ENCODE measurements around the gene TNFAIP2. TPM values are rescaled to one million over a fixed set of nuclear protein-coding genes. Genes with fewer than 3 reads are reported as not detected.

TNFAIP2 gene
- total RNA-seq, 1 donor from 2014 or later, result 5.3 TPM

DNA sequence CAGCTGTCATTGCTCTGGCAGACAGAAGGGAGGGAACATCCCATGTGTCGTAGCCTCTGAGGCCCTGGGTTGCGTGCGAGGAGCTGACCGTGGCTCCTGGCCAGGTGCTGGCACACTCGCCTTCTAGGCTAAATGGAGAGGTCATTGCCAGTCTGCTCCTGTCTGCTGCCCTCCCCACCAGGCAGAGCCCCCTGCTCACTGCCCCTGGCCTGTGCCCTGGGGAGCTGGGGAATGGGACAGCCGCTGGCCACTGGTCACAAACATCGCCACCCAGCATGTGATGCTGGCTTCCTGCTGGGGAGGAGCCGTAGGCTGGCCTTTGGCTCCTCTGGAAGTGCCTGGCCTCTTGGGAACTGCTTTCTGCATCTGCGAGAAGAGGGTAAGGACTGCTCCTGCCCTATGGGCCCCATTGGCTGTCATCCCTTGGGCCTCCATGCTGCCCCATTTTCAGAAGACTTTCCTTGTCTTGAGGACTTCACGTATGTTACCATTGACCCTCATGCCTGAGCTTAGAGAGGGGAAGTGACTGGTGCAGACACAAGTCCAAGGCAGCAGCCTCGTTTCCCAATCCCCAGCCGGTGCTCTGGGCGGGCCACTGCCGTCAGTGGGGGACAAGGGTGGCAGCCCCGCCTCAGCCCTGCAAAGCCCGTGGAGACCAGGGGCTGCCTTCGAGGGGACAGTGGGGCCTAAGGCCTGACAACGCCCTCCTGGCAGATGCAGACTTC lies 2.0 kb upstream of the TNFAIP2 start:
- Histone ChIP-seq H4K20me1 (ENCODE audit: low read depth) (peaks cover 3% of the 10 kb centered on the region), H3K4me1 (peaks cover 25% of the 10 kb centered on the region), H3K9ac (no peak overlapping the region), H3K79me2 (ENCODE audit: low read depth) (no peaks in the 10 kb centered on the region), H3F3A (ENCODE audit: low read depth) (peaks cover 28% of the 10 kb centered on the region), H3K4me3 (no peak overlapping the region), H3K27ac (no peak overlapping the region), H2AFZ (replicated peaks) (no peak overlapping the region), H3K36me3 (no peaks in the 10 kb centered on the region), H3K4me2 (peak overlapping the region; percentile 90), H3K9me3 (ENCODE audit: low read depth) (no peaks in the 10 kb centered on the region), H3K27me3 (peaks cover 50% of the 10 kb centered on the region)
- no peaks in the 10 kb centered on the region for H3K36me3 Mint-ChIP-seq
- no peak overlapping the region for H3K4me3 Mint-ChIP-seq
- peak overlapping the region; percentile 87 for H3K27ac Mint-ChIP-seq
- H3K4me1 Mint-ChIP-seq, result peaks cover 23% of the 10 kb centered on the region
- DNase-seq (ENCODE audit: low spot score), result no peak
- no peaks in the 10 kb centered on the region for H3K9me3 Mint-ChIP-seq
- peaks cover 10% of the 10 kb centered on the region for H3K27me3 Mint-ChIP-seq (ENCODE audit: insufficient read depth, low read depth)
- no peak for TF ChIP-seq EZH2phosphoT487 (IDR thresholded peaks at IDR 0.05)
- TF ChIP-seq EZH2 (IDR thresholded peaks at IDR 0.05), result no peak
- TF ChIP-seq, protein P1, sequence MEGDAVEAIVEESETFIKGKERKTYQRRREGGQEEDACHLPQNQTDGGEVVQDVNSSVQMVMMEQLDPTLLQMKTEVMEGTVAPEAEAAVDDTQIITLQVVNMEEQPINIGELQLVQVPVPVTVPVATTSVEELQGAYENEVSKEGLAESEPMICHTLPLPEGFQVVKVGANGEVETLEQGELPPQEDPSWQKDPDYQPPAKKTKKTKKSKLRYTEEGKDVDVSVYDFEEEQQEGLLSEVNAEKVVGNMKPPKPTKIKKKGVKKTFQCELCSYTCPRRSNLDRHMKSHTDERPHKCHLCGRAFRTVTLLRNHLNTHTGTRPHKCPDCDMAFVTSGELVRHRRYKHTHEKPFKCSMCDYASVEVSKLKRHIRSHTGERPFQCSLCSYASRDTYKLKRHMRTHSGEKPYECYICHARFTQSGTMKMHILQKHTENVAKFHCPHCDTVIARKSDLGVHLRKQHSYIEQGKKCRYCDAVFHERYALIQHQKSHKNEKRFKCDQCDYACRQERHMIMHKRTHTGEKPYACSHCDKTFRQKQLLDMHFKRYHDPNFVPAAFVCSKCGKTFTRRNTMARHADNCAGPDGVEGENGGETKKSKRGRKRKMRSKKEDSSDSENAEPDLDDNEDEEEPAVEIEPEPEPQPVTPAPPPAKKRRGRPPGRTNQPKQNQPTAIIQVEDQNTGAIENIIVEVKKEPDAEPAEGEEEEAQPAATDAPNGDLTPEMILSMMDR (IDR thresholded peaks at IDR 0.05), result no peak

DNA sequence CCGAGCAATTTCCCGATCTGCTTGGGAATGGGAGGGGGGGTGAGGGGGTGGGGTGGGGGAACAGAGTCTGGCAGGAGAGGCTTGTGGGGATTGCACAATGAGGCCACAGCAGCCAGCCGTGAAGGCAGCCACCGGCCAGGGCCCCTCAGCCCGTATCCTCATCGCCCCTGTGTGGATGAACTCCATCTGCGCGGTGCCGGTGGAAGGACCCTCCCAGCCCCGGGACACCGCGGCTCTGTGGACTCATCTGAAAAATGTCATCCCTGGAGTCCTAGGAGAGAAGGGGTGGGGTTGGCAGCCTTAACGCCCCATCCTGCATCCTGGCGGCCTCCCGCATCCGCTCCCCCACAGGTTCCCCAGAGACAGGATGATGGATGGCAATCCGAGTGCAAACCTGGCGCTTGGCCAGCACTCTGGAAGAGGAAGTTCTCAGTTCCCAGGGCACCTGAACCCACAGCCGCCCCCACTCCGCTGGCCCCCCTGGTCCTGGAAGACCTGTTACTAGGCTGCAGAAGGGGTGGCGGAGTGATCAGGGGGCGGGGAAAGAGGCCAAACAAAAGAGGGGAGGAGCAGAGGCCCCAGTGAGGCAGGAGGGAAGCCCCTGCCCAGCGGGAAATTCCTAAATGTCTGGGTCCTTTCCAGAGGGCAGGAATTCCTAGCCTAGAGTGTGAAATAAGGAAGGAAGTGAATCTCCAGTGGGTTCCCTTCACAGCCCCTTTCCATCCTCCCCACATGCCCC lies 1.2 kb upstream of the TNFAIP2 start:
- peak overlapping the region; percentile 90 for H3K4me2 ChIP-seq

DNA sequence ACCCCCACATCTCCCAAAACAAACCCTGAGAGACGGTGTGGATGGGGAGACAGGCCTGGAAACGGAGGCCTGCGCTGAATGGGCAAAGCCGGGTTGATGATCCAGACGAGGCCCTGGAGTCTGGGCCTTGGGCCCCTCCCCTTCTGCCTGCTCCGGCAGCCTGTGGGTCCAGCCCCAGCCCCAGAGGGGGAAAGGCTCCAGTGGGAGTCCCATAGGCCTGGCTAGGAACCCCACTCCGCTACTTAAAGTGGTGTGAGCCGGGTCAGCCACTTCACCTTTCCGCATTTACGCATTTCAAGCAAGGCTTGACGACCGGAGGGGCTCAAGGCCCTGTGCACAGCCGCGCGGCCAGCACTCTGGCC lies 695 bp upstream of the TNFAIP2 start:
- H3K27me3 ChIP-seq, result peaks cover 59% of the 10 kb centered on the region
- H3K4me1 ChIP-seq, result peaks cover 25% of the 10 kb centered on the region
- no peaks in the 10 kb centered on the region for H3K36me3 ChIP-seq
- no peaks in the 10 kb centered on the region for H3K79me2 ChIP-seq (ENCODE audit: low read depth)
- no peak overlapping the region for H3K27ac ChIP-seq
- H3K27ac Mint-ChIP-seq, result no peak overlapping the region
- H3K4me2 ChIP-seq, result peak overlapping the region; percentile 90
- peak overlapping the region; percentile 19 for H2AFZ ChIP-seq (replicated peaks)
- H3K4me3 ChIP-seq, result peak overlapping the region; percentile 48
- H3K4me3 Mint-ChIP-seq, result no peak overlapping the region
- H3K36me3 Mint-ChIP-seq, result no peaks in the 10 kb centered on the region
- H4K20me1 ChIP-seq (ENCODE audit: low read depth), result peaks cover 10% of the 10 kb centered on the region
- TF ChIP-seq, protein P1 (IDR thresholded peaks at IDR 0.05), result no peak
- TF ChIP-seq EZH2phosphoT487 (IDR thresholded peaks at IDR 0.05) (no peak), EZH2 (IDR thresholded peaks at IDR 0.05) (no peak)
- H3K4me1 Mint-ChIP-seq, result peaks cover 20% of the 10 kb centered on the region
- DNase-seq (ENCODE audit: low spot score), result peak; percentile 57
- H3F3A ChIP-seq (ENCODE audit: low read depth), result peaks cover 36% of the 10 kb centered on the region
- H3K9me3 ChIP-seq (ENCODE audit: low read depth), result no peaks in the 10 kb centered on the region
- no peak overlapping the region for H3K9ac ChIP-seq
- peaks cover 12% of the 10 kb centered on the region for H3K27me3 Mint-ChIP-seq (ENCODE audit: insufficient read depth, low read depth)
- H3K9me3 Mint-ChIP-seq, result no peaks in the 10 kb centered on the region

More for the DNA sequence above, 1.2 kb upstream of the TNFAIP2 start:
- H3K9me3 Mint-ChIP-seq, result no peaks in the 10 kb centered on the region
- Histone ChIP-seq H3K27me3 (peaks cover 55% of the 10 kb centered on the region), H3K4me1 (peaks cover 25% of the 10 kb centered on the region), H4K20me1 (ENCODE audit: low read depth) (peaks cover 6% of the 10 kb centered on the region), H3K36me3 (no peaks in the 10 kb centered on the region), H3K27ac (no peak overlapping the region), H3F3A (ENCODE audit: low read depth) (peaks cover 33% of the 10 kb centered on the region), H3K4me3 (peak overlapping the region; percentile 48), H3K79me2 (ENCODE audit: low read depth) (no peaks in the 10 kb centered on the region), H2AFZ (replicated peaks) (peak overlapping the region; percentile 19), H3K9ac (no peak overlapping the region), H3K9me3 (ENCODE audit: low read depth) (no peaks in the 10 kb centered on the region)
- DNase-seq (ENCODE audit: low spot score), result peak; percentile 69
- H3K4me3 Mint-ChIP-seq, result peak overlapping the region; percentile 57
- H3K4me1 Mint-ChIP-seq, result peaks cover 20% of the 10 kb centered on the region
- H3K36me3 Mint-ChIP-seq, result no peaks in the 10 kb centered on the region
- H3K27ac Mint-ChIP-seq, result peak overlapping the region; percentile 69
- H3K27me3 Mint-ChIP-seq (ENCODE audit: insufficient read depth, low read depth), result peaks cover 12% of the 10 kb centered on the region
- TF ChIP-seq, protein P1 (IDR thresholded peaks at IDR 0.05), result no peak
- TF ChIP-seq EZH2phosphoT487 (IDR thresholded peaks at IDR 0.05) (no peak), EZH2 (IDR thresholded peaks at IDR 0.05) (no peak)

Measured in neural progenitor cell (in vitro differentiated cells).